Adrenal gland (tissue), 5 donors: ENCODE measurements around the gene CDKAL1.

Source experiments
- POLR2A ChIP-seq, 2 donors: fragments of 450-650 bp; IDR thresholded peaks; one replicate each; pipeline ENCODE4 v1.6.1; 2017; ENCODE audit warnings: antibody characterized with exemption in 2 of 2, mild to moderate bottlenecking in 2 of 2, moderate library complexity in 1 of 2
- TF ChIP-seq, protein P1 (sequence below), 6 experiments: fragments of 450-650 bp in 4 of 6; fragments of 200-600 bp in 2 of 6; sonication (generic) in 1 of 6; IDR thresholded peaks; 1 replicate in 5 of 6; 2 replicates in 1 of 6; pipeline versions ENCODE4 v1.5.1 to v1.8.0; 2016 to 2021; ENCODE audit warnings: antibody characterized with exemption in 6 of 6, mild to moderate bottlenecking in 2 of 6, moderate library complexity in 1 of 6
- donor health status: DM: no; HTN: no; CAD: no.

DNA sequence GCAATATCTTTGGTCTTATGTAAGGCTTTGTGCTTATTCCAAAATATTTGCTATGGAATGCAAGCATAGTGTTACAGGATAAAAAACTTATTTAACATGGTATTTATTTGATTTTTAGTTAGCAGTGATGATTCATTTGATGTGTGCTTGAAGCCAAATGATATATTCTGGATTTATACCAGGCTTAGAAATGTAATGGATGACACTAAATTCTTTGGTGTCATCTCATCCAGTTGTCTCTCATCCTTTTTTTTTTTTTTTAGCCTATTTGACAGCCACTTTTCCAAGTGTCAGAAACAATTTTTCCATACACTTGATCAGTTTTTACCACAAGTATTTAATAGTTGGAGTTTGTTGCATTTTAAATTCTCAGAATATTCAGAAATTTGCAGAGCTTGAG is 515.3 kb downstream of the CDKAL1 start:
- TF ChIP-seq, protein P1, sequence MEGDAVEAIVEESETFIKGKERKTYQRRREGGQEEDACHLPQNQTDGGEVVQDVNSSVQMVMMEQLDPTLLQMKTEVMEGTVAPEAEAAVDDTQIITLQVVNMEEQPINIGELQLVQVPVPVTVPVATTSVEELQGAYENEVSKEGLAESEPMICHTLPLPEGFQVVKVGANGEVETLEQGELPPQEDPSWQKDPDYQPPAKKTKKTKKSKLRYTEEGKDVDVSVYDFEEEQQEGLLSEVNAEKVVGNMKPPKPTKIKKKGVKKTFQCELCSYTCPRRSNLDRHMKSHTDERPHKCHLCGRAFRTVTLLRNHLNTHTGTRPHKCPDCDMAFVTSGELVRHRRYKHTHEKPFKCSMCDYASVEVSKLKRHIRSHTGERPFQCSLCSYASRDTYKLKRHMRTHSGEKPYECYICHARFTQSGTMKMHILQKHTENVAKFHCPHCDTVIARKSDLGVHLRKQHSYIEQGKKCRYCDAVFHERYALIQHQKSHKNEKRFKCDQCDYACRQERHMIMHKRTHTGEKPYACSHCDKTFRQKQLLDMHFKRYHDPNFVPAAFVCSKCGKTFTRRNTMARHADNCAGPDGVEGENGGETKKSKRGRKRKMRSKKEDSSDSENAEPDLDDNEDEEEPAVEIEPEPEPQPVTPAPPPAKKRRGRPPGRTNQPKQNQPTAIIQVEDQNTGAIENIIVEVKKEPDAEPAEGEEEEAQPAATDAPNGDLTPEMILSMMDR (IDR thresholded peaks at IDR 0.05), result no peak
- TF ChIP-seq POLR2A (IDR thresholded peaks at IDR 0.05), result no peak
